ENCODE results near the gene SLC47A1. TPM values are rescaled to one million over a fixed set of nuclear protein-coding genes. Genes with fewer than 3 reads are reported as not detected.

Gene SLC47A1
- total RNA-seq, 1 experiment from 2014 or later = 16.1 TPM

DNA sequence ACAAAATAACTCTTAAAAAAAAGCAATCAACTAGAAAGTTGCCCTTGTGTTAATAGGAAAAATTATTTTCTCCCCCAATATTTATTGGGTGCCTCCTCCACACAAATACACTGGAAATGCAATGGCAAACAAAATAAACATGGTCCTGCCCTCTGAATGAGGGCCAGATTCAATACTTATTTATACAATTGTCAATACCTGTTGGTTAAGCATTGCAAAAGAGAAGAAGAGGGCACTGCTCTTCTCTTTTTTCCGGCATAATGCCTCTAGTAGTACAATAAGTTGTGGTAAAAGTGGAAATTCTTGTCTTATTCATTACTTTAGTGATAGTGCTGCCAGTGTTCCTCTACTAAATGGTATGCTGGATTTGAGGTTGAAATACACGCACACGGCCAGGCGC is 92.4 kb downstream of the SLC47A1 start:
- CTCF ChIA-PET = no interaction called here
- Histone ChIP-seq H3K36me3 (ENCODE audit: control insufficient read depth, insufficient read depth, low read length) (no peaks in the 10 kb centered on the region), H3K9me3 (ENCODE audit: control insufficient read depth, insufficient read depth, low read depth, low read length) (no peaks in the 10 kb centered on the region), H3K27ac (ENCODE audit: low read length) (no peak overlapping the region), H3K4me1 (ENCODE audit: control insufficient read depth, insufficient read depth, low read length) (no peaks in the 10 kb centered on the region), H3K27me3 (ENCODE audit: control insufficient read depth, insufficient read depth, low read length) (no peaks in the 10 kb centered on the region), H3K4me3 (ENCODE audit: low read depth in 2 of 2, low read length in 2 of 2) (no peak overlapping the region)
- intact Hi-C loops (cut with micrococcal nuclease; ENCODE audit: unreplicated experiment) = no loop called here
- in situ Hi-C loops (cut with HindIII; ENCODE audit: low pct_unique_long_range_greater_than_20kb, low sequenced_read_pairs) = no loop called here
- POLR2A ChIA-PET = no interaction called here
- DNase-seq (ENCODE audit: low read depth, low spot score) = no peak
- BruUV-seq (replicated peaks) = no TSS peak
- TF ChIP-seq TCF7L2 (IDR thresholded peaks at IDR 0.05; ENCODE audit: low read depth, low read length) = no peak
- no peak for TF ChIP-seq SIN3A (IDR thresholded peaks at IDR 0.05; ENCODE audit: borderline replicate concordance, insufficient read depth, low read depth, low read length)
- TF ChIP-seq POLR2AphosphoS5 (IDR thresholded peaks at IDR 0.05; ENCODE audit: low read depth, low read length) = no peak
- TF ChIP-seq, protein P1, sequence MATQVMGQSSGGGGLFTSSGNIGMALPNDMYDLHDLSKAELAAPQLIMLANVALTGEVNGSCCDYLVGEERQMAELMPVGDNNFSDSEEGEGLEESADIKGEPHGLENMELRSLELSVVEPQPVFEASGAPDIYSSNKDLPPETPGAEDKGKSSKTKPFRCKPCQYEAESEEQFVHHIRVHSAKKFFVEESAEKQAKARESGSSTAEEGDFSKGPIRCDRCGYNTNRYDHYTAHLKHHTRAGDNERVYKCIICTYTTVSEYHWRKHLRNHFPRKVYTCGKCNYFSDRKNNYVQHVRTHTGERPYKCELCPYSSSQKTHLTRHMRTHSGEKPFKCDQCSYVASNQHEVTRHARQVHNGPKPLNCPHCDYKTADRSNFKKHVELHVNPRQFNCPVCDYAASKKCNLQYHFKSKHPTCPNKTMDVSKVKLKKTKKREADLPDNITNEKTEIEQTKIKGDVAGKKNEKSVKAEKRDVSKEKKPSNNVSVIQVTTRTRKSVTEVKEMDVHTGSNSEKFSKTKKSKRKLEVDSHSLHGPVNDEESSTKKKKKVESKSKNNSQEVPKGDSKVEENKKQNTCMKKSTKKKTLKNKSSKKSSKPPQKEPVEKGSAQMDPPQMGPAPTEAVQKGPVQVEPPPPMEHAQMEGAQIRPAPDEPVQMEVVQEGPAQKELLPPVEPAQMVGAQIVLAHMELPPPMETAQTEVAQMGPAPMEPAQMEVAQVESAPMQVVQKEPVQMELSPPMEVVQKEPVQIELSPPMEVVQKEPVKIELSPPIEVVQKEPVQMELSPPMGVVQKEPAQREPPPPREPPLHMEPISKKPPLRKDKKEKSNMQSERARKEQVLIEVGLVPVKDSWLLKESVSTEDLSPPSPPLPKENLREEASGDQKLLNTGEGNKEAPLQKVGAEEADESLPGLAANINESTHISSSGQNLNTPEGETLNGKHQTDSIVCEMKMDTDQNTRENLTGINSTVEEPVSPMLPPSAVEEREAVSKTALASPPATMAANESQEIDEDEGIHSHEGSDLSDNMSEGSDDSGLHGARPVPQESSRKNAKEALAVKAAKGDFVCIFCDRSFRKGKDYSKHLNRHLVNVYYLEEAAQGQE (IDR thresholded peaks at IDR 0.05; ENCODE audit: insufficient read depth in 1 of 2, low read depth in 2 of 2, low read length in 1 of 2) = no peak
- TF ChIP-seq, protein P2, sequence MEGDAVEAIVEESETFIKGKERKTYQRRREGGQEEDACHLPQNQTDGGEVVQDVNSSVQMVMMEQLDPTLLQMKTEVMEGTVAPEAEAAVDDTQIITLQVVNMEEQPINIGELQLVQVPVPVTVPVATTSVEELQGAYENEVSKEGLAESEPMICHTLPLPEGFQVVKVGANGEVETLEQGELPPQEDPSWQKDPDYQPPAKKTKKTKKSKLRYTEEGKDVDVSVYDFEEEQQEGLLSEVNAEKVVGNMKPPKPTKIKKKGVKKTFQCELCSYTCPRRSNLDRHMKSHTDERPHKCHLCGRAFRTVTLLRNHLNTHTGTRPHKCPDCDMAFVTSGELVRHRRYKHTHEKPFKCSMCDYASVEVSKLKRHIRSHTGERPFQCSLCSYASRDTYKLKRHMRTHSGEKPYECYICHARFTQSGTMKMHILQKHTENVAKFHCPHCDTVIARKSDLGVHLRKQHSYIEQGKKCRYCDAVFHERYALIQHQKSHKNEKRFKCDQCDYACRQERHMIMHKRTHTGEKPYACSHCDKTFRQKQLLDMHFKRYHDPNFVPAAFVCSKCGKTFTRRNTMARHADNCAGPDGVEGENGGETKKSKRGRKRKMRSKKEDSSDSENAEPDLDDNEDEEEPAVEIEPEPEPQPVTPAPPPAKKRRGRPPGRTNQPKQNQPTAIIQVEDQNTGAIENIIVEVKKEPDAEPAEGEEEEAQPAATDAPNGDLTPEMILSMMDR (IDR thresholded peaks at IDR 0.05) = no peak
- no peak for ATAC-seq

Other genes with a start within 250 kb of the SLC47A1 start
- 19.1 TPM for gene B9D1, start 171.1 kb upstream of the SLC47A1 start, total RNA-seq (2021; ENCODE audit: unreplicated experiment)
- gene MAPK7, start 155.4 kb upstream of the SLC47A1 start, total RNA-seq (2021; ENCODE audit: unreplicated experiment) = 28.9 TPM
- gene MFAP4, start 146.7 kb upstream of the SLC47A1 start, total RNA-seq (2021; ENCODE audit: unreplicated experiment) = 0.92 TPM
- 0.10 TPM for gene RNF112, start 122.6 kb upstream of the SLC47A1 start, total RNA-seq (2021; ENCODE audit: unreplicated experiment)
- 44.4 TPM for gene ALDH3A2, start 114.9 kb downstream of the SLC47A1 start, total RNA-seq (2021; ENCODE audit: unreplicated experiment)
- not detected for gene SLC47A2, start 182.7 kb downstream of the SLC47A1 start, total RNA-seq (2021; ENCODE audit: unreplicated experiment)
- 0.21 TPM for gene ALDH3A1, start 214.4 kb downstream of the SLC47A1 start, total RNA-seq (2021; ENCODE audit: unreplicated experiment)